ENCODE measurements around the gene TTC23L. TPM values are rescaled to one million over a fixed set of nuclear protein-coding genes. Genes with fewer than 3 reads are reported as not detected.

TTC23L gene
- total RNA-seq, 1 experiment from 2014 or later = 1.9 TPM

GRCh38 chr5:34928267-34928666 is 89.3 kb downstream of the TTC23L start:
- H3K9me3 Mint-ChIP-seq = no peaks in the 10 kb centered on the region
- H3K27ac Mint-ChIP-seq = peak overlapping the region; percentile 61; the same call in 1 of the 2 replicates
- no peak for DNase-seq (ENCODE audit: low spot score)
- ChIA-PET POLR2A (interaction anchor here (3.2 kb wide), 1 partner anchor 13 kb away, joined by 59 read pairs; the partner anchor contains the start of genes BRIX1 and RAD1), CTCF (interaction anchor here (1.3 to 2.8 kb wide), 3 partner anchors 10 to 176 kb away, joined by 3 to 19 read pairs (median 4); partner anchors contain the start of genes BRIX1 and RAD1)
- TF ChIP-seq ARID4B (CRISPR knock-in tag; IDR thresholded peaks at IDR 0.05; ENCODE audit: borderline replicate concordance) = no peak
- TF ChIP-seq, protein P1, sequence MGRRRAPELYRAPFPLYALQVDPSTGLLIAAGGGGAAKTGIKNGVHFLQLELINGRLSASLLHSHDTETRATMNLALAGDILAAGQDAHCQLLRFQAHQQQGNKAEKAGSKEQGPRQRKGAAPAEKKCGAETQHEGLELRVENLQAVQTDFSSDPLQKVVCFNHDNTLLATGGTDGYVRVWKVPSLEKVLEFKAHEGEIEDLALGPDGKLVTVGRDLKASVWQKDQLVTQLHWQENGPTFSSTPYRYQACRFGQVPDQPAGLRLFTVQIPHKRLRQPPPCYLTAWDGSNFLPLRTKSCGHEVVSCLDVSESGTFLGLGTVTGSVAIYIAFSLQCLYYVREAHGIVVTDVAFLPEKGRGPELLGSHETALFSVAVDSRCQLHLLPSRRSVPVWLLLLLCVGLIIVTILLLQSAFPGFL (CRISPR knock-in tag; IDR thresholded peaks at IDR 0.05; ENCODE audit: borderline replicate concordance) = no peak
- peaks cover 19% of the 10 kb centered on the region for H3K4me1 Mint-ChIP-seq
- ATAC-seq = no peak
- no peaks in the 10 kb centered on the region for H3K27me3 Mint-ChIP-seq (ENCODE audit: low read depth)
- H3K4me3 Mint-ChIP-seq = 0 out of 2 replicates have a peak overlapping the region, but pooled peaks have one; percentile 62
- peaks cover 32% of the 10 kb centered on the region for H3K36me3 Mint-ChIP-seq

GRCh38 chr5:34929134-34929719 is 90.3 kb downstream of the TTC23L start, which contains the start of gene DNAJC21:
TSS of gene DNAJC21 (plus strand) at chr5:34929559. CDS start at chr5:34929820, 261 bp downstream.
- ATAC-seq (peak; percentile 95), DNase-seq (ENCODE audit: low spot score) (peak; percentile 98)
- peak within 1 kb of the TSS; percentile 97 for H3K4me3 Mint-ChIP-seq
- CTCF ChIA-PET = interaction anchor here (0.6 to 2.8 kb wide), 9 partner anchors 9 to 454 kb away, joined by 3 to 19 read pairs (median 9); partner anchors contain the start of genes BRIX1 and RAD1
- peaks cover 30% of the 10 kb centered on the region for H3K36me3 Mint-ChIP-seq
- POLR2A ChIA-PET = interaction anchor here (0.6 to 3.2 kb wide), 8 partner anchors 10 to 454 kb away, joined by 3 to 59 read pairs (median 3); partner anchors contain the start of genes BRIX1, RAD1 and TTC23L
- peaks cover 19% of the 10 kb centered on the region for H3K4me1 Mint-ChIP-seq
- H3K9me3 Mint-ChIP-seq = no peaks in the 10 kb centered on the region
- H3K27ac Mint-ChIP-seq = peak within 1 kb of the TSS; percentile 98
- TF ChIP-seq ELF4 (CRISPR knock-in tag; IDR thresholded peaks at IDR 0.05; ENCODE audit: low read depth) = no peak
- TF ChIP-seq ETV6 (CRISPR knock-in tag; IDR thresholded peaks at IDR 0.05) = no peak
- TF ChIP-seq NR1H2 (CRISPR knock-in tag; IDR thresholded peaks at IDR 0.05) = no peak
- TF ChIP-seq, protein P2, sequence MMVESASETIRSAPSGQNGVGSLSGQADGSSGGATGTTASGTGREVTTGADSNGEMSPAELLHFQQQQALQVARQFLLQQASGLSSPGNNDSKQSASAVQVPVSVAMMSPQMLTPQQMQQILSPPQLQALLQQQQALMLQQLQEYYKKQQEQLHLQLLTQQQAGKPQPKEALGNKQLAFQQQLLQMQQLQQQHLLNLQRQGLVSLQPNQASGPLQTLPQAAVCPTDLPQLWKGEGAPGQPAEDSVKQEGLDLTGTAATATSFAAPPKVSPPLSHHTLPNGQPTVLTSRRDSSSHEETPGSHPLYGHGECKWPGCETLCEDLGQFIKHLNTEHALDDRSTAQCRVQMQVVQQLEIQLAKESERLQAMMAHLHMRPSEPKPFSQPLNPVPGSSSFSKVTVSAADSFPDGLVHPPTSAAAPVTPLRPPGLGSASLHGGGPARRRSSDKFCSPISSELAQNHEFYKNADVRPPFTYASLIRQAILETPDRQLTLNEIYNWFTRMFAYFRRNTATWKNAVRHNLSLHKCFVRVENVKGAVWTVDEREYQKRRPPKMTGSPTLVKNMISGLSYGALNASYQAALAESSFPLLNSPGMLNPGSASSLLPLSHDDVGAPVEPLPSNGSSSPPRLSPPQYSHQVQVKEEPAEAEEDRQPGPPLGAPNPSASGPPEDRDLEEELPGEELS (CRISPR knock-in tag; IDR thresholded peaks at IDR 0.05) = no peak
- TF ChIP-seq FOXK1 (CRISPR knock-in tag; IDR thresholded peaks at IDR 0.05) = no peak
- TF ChIP-seq ZNF317 (CRISPR knock-in tag; IDR thresholded peaks at IDR 0.05; ENCODE audit: borderline replicate concordance, low read depth) = peak; percentile 92
- no peak for TF ChIP-seq JUN (CRISPR knock-in tag; IDR thresholded peaks at IDR 0.05)
- no peak for TF ChIP-seq ESRRA (CRISPR knock-in tag; IDR thresholded peaks at IDR 0.05; ENCODE audit: borderline replicate concordance)
- peak; percentile 34; the same call in 1 of the 2 replicates for TF ChIP-seq E2F5 (CRISPR knock-in tag; IDR thresholded peaks at IDR 0.05)
- TF ChIP-seq GABPB1 (CRISPR knock-in tag; IDR thresholded peaks at IDR 0.05) = no peak
- TF ChIP-seq, protein P3, sequence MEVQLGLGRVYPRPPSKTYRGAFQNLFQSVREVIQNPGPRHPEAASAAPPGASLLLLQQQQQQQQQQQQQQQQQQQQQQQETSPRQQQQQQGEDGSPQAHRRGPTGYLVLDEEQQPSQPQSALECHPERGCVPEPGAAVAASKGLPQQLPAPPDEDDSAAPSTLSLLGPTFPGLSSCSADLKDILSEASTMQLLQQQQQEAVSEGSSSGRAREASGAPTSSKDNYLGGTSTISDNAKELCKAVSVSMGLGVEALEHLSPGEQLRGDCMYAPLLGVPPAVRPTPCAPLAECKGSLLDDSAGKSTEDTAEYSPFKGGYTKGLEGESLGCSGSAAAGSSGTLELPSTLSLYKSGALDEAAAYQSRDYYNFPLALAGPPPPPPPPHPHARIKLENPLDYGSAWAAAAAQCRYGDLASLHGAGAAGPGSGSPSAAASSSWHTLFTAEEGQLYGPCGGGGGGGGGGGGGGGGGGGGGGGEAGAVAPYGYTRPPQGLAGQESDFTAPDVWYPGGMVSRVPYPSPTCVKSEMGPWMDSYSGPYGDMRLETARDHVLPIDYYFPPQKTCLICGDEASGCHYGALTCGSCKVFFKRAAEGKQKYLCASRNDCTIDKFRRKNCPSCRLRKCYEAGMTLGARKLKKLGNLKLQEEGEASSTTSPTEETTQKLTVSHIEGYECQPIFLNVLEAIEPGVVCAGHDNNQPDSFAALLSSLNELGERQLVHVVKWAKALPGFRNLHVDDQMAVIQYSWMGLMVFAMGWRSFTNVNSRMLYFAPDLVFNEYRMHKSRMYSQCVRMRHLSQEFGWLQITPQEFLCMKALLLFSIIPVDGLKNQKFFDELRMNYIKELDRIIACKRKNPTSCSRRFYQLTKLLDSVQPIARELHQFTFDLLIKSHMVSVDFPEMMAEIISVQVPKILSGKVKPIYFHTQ (CRISPR knock-in tag; IDR thresholded peaks at IDR 0.05) = no peak
- no peak for TF ChIP-seq ZNF423 (CRISPR knock-in tag; IDR thresholded peaks at IDR 0.05)
- TF ChIP-seq NFATC4 (CRISPR knock-in tag; IDR thresholded peaks at IDR 0.05) = no peak
- TF ChIP-seq, protein P4, sequence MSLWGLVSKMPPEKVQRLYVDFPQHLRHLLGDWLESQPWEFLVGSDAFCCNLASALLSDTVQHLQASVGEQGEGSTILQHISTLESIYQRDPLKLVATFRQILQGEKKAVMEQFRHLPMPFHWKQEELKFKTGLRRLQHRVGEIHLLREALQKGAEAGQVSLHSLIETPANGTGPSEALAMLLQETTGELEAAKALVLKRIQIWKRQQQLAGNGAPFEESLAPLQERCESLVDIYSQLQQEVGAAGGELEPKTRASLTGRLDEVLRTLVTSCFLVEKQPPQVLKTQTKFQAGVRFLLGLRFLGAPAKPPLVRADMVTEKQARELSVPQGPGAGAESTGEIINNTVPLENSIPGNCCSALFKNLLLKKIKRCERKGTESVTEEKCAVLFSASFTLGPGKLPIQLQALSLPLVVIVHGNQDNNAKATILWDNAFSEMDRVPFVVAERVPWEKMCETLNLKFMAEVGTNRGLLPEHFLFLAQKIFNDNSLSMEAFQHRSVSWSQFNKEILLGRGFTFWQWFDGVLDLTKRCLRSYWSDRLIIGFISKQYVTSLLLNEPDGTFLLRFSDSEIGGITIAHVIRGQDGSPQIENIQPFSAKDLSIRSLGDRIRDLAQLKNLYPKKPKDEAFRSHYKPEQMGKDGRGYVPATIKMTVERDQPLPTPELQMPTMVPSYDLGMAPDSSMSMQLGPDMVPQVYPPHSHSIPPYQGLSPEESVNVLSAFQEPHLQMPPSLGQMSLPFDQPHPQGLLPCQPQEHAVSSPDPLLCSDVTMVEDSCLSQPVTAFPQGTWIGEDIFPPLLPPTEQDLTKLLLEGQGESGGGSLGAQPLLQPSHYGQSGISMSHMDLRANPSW (CRISPR knock-in tag; conservative IDR thresholded peaks at IDR 0.05; ENCODE audit: low read depth) = no peak
- TF ChIP-seq SP1 (CRISPR knock-in tag; conservative IDR thresholded peaks at IDR 0.05) = peak; percentile 77
- H3K27me3 Mint-ChIP-seq (ENCODE audit: low read depth) = no peaks in the 10 kb centered on the region
